Tibial nerve (tissue), 4 donors: Measurements from ENCODE around the gene DZIP3.

ENCODE experiments used
- CTCF ChIP-seq, 5 experiments: fragments of 200-600 bp in 3 of 5; fragments of 450-650 bp in 2 of 5; sonication (generic) in 3 of 5; IDR thresholded peaks; one replicate each; pipeline ENCODE4 v1.5.1; 2016 to 2019; ENCODE audit warnings: antibody characterized with exemption in 5 of 5, mild to moderate bottlenecking in 3 of 5, moderate library complexity in 2 of 5
- EP300 ChIP-seq, 2 donors: sonication (generic); formaldehyde crosslinking; IDR thresholded peaks; one replicate each; pipeline ENCODE4 v1.6.1; 2017; ENCODE audit warnings: antibody characterized with exemption in 2 of 2, mild to moderate bottlenecking in 1 of 2
- POLR2A ChIP-seq, 2 donors: fragments of 450-650 bp; IDR thresholded peaks; one replicate each; pipeline ENCODE4 v1.6.1; 2017; ENCODE audit warnings: antibody characterized with exemption in 2 of 2, mild to moderate bottlenecking in 2 of 2, moderate library complexity in 2 of 2

GRCh38 chr3:108555966-108556581, 33.4 kb upstream of the DZIP3 start:
- no peak for TF ChIP-seq EP300 (IDR thresholded peaks at IDR 0.05)
- no peak for TF ChIP-seq POLR2A (IDR thresholded peaks at IDR 0.05)
- TF ChIP-seq CTCF (IDR thresholded peaks at IDR 0.05): no peak
